DMS153 (cell line): ENCODE results near the gene PDIA6.
"Not testable (repeated sequence)": the region's sequence is repeated elsewhere in the genome, so short reads cannot be mapped to it uniquely, and the experiment has no call there.

ENCODE experiments used
- DNase-seq: peaks from one replicate; lab custom pipeline; 2025; lab: John Stamatoyannopoulos, UW

Gene PDIA6

DNA sequence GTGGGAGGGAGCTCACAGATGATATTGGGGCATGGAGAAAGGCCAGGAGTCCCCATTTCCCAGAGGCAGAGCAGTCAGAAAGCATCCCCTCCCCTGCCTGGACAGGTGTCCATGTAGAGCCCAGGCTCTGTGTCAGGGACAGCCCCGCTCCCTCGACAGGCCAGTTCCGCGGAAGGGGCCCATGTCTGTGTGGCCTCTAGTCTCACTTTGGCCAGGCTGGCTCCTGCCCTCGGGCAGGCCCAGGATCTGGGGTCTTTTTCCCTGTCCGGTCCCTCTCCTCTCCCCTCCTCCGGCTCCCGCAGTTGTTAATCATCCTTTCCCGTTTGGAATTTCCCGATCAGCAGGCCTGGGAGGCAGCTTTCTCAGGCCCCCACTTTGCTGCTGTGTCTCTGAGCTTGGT lies 20.4 kb upstream of the PDIA6 start:
- no peak for DNase-seq

DNA sequence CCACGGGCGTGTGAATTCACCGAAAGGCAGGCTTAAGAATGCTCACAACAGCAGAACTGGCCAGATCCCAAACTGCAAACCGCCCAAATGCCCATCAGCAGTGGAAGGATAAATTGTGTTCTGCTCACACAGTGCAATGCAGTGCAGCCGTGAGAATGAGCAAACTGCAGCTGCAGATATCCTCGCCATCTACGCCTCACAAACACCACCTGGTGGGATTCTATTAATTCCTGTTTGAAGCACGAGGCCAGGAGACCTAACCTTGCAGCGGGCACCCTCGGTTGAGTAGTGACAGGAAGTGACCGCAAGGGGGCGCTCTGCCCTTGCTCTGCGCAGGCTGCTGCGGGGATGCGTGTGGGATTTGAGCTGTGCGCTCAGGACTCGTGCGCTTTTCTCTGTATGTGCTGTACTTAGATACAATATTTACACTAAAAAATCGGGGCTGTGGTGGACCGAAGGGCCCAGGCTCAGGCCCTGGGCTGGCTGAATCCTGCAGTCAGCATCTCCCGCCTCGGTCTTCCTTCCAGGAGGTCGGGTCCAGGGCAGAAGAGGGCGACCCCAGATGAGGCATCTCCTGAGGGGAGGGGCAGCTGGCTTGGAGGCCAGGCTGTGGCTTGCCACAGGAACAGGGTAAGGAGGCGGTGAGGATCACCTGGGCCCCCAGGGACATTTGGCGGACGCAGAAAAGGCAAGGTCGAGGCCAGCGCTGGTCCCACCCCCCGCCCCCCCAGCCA lies 19.8 kb upstream of the PDIA6 start:
- peak; percentile 80 for DNase-seq

DNA sequence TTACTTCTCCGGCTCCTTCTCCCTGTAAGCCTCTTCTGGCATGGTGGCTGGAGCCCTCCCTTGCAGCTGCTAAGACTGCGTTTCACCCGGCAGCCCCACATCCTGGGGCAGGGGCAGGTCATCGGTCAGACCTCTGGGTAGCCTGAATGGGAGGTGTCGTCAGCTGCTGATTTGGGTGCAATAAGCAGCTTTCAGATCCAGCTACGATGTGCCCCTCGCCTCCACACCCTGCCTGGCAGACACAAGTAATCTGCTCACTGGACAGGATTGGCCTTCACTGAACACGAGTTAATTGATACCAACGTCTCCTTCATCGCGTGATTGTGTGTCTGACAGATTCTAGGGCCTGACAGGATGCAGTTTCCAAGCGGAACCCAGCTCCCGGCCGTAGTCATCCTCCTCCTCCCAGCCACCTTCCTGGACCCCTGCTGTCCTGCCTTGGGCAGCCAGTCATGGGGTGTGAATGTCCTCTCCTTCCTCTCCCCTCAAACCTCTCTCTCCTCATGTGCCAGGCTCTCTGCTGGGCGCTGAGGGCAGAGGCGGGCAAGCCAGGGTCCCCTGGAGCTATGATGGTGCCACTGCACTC lies 18.9 kb upstream of the PDIA6 start:
- DNase-seq: no peak

DNA sequence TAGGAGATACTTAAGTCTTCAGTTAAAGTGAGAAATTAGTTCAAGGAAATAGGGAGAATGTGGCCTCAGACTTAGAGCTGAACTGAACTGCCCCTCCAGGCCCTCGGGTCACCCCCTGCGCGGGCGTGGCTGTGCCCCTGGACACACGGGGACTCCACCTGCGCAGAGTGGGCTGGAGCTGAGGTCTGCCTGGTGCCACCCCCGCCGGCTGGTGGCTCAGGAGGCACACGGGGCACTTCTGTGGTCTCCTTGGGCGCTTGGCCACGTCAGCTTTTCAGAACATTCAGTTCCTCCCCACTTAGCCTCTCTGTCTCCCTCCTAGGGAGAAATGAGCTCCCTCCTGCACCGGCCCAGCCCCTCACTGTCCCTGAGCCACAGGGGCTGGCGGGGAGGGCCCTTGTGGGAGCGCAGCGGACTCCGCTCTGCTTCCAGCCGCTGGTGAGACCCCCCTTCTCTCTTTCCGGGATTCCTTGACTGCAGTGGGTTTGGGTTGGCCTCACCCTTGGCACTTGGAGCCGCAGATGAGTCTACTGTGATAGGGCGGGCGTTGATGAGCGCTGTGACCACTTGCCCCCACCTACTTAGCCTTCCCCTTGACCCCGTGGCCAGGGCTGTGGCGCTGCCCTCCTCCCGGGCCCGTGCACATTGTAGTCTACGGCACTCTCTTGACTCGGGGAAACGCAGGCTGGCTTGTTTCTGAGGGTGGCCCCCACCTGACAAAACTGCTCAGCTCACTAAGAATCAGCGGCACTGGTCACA lies 18.2 kb upstream of the PDIA6 start:
- no peak for DNase-seq

DNA sequence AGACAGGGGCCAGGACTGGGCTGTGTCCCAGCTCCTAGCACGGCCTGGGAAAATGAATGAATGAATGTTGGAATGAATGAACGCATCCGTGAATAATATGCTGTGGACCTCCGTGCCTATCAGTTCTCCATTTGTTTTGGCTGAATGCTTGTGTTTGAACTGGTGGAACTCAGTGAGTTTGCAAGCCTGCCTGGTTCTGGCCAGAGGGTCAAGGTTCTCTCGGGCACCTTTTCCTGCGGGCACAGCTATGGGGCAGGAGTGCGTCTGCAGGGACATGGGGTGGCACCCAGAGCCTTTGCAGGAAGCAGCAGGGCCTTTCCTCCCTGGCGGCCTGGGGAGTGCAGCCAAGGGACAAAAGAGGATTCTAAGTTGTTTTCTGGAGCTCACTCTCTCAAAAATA lies 17.6 kb upstream of the PDIA6 start:
- DNase-seq: no peak

DNA sequence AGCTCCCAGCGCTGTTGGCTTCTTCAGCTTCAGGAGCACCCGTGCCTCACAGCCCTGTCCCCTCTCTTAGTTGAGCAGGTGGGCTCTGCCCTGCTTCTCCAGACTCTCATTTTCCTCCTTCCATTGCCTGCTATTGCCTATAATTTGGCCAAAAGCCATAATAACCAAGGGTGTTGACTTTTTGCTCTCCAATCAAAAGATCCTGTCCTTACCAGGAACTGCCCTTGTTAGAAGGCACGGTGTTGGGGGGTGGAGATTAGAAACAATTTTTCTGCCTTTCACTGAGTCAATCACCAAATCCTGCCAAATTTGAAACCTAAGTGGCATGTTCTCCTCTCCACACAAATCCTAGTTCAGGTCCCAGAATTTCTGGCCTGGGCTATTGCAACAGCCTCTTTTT lies 16.7 kb upstream of the PDIA6 start:
- DNase-seq: no peak

DNA sequence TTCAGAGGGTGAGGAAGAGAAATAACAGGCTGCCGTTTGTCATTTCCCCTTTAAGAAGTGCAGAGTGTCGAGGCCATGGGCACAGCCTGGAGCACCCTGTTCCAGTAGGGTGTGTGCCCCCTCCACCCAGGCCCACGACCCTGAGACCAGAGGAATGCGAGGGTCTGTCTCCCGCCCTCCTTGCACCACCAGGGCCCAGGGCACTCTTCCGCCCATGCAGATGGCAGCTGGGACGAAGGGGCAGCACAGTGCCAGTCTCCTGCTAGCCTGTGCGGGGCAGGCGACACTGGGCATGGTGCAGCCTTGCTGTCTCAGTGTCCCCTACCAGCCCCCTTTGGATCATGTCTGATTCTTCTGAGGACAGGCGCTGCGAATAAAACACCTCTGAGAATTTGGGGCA lies 15.8 kb upstream of the PDIA6 start:
- no peak for DNase-seq

DNA sequence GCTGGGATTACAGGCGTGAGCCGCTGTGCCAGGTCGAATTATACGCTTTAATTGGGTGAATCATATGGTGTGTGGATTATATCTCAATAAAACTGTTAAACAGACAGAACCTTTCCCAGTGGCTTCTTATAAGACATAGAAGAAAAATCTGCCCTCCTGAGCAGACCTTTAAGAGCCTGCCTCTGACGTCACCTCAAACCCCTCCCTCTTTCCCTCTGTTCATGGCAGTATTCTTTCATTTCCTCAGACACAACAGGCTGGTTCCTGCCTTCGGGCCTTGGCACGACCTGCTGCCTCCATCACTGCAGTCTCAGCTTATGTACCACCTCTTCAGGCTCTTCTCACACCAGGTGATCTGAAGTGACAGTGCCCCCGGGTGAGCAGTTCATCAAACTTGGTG lies 14.0 kb upstream of the PDIA6 start:
- no peak for DNase-seq

DNA sequence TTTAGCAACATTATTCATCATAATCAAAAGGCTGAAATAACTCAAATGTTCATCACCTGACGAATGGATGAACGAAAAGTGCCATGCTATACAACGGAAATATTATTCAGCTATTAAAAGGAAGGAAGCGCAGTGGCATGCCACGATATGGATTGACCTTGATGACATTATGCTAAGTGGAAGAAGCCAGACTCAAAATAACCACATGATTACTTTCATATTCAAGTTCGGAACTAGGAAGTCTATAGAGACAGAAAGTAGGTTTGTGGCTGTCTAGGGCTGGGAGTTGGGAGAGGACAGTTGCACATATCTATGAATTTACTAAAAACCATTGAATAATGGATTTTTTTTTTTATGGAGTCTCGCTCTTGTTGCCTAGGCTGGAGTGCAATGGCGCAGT lies 13.4 kb upstream of the PDIA6 start:
- DNase-seq: no peak

DNA sequence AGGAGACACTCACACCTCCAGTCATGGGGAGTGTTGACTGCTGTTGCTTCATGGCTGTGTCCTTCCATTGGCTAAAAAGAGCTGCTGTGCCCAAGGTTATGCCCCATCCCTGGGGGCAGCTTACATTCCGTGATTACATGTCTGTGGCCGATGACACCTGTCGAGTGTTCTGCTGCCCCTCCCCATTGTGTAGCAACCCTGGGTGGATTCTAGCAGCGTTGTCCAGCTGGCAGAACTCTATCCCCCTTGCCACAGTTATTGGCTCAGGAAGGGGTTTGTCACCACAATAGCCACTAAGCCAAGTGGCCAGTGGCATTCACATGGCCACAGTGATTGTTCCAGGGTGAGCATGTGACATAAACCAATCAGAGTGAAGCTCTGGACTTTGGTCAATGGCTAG lies 11.6 kb upstream of the PDIA6 start:
- no peak for DNase-seq

DNA sequence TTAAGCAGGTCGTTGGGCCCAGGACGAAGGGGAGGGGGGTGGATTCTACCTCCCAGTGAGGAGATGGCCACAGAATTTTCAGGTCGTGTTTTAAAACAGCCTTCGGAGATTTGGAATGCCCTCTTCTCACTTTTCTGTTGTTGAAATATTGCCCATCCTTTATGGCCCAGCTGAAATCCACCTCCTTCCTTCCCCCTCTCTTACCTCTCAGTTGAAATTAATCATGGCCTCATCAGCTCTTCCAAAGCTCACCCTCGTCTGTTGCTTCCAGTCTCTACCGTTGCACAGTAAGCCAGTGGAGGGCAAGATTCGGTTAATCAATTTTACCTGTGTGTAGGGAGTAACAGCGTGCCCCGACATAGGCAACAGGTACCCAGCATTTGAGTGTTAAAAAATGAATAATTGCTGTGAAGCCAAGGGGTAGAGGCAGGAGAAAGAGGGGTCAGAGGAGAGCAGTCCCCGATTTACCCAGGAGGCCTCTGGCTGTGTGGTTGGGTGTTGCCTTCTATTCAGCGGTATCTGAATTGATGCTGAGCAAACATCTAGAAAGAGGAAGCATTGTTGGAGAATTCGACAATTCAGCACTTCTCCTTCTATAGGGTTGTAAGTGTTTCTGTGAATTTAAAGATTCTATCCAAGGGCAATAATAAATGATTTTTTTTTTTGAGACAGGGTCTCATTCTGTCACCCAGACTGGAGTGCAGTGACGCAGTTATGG lies 8.6 kb upstream of the PDIA6 start:
- DNase-seq: peak; percentile 9

DNA sequence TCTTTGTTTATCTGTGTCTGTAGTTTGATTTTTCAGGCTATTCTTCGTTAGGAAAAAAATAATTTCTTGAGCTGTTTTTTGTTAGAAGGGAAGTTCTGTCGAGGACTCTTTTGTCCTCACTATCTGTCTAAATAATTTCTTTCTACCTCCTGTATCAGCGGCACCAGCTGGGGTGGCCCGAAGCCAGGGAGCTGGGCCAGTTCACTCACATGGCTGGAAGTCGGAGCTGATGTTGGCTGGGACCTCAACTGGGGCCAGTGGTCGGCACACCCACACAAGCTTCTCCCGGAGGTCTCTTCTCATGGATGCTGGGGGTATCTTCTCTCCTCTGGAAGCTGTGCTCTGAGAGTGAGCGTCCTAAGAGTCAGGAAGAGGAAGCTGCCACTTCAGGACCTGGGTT lies 8.0 kb upstream of the PDIA6 start:
- DNase-seq: no peak

DNA sequence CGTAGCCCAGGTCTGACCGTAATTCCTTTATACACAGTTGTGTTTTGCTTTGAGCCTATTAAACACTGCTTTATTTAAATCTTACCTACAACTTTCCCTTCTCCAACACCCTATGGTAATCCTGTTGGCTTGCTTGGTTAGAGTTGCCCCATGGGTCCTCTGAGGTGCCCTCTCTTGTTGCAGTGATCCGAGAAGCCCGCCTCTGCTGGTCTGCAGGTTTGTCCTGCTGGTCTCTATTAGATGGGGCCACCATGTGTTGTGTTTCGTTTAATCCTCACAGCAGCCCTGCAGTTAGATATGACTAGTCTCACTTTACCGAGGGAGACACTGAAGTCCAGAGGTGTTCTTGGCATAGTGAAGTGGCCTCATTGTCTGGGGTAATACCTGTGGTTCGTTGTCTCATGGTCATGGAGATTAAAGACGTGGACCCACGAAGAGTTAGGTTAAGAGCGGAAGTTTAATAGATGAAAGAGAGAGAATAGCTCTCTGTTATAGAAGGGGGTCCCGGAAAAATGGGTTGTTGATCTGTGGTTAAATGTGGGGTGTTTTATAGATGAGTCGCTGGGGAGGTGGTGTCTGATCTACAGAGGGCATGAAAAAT lies 7.2 kb upstream of the PDIA6 start:
- no peak for DNase-seq

DNA sequence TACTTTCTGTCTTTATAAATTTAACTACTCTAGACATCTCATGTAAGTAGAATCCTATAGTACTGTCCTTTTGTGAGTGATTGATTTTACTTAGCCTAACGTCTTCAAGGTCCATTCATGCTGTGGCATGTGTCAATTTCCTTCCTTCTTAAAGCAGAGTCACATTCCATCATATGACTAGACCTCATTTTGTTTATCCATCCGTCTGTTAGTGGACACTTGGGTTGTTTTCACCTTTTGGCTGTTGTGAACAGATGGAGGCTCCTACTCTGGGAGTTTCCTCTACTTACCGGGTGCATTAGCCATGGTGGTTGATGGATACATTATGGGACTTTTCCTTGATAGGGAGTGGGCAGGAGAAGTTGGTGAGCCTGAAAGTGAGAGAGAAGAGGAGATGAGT lies 6.4 kb upstream of the PDIA6 start:
- DNase-seq: no peak

DNA sequence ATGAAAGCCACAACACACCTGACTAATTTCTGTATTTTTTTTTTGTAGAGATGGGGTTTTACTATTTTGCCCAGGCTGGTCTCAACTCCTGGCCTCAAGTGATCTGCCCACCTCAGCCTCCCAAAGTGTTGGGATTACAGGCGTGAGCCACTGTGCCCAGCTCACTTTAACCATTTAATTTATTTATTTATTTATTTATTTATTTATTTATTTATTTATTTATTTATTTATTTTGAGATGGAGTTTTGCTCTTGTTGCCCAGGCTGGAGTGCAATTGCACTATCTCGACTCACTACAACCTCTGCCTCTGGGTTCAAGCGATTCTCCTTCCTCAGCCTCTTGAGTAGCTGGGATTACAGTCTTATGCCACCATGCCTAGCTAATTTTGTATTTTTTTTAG lies 5.7 kb upstream of the PDIA6 start:
- DNase-seq: not testable (repeated sequence)

DNA sequence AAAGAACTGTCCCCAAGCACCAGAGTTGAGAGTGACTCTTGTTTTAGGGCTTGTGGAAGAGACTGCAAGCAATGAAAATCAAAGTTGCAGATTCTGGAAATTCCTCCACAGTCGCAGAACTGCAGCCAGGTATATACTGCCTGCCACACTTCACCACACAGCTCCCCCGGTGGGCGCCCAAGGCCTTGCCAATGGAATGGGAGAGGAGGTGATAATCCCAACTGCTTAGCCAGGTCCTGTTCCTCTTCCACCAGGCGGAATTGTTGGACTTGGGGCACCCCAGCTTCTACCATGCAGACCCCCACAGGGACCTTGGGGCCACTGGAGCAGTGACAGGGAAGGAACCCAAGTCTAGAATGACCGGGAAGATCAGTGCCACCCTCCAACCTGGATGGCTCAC lies 4.8 kb upstream of the PDIA6 start:
- no peak for DNase-seq

DNA sequence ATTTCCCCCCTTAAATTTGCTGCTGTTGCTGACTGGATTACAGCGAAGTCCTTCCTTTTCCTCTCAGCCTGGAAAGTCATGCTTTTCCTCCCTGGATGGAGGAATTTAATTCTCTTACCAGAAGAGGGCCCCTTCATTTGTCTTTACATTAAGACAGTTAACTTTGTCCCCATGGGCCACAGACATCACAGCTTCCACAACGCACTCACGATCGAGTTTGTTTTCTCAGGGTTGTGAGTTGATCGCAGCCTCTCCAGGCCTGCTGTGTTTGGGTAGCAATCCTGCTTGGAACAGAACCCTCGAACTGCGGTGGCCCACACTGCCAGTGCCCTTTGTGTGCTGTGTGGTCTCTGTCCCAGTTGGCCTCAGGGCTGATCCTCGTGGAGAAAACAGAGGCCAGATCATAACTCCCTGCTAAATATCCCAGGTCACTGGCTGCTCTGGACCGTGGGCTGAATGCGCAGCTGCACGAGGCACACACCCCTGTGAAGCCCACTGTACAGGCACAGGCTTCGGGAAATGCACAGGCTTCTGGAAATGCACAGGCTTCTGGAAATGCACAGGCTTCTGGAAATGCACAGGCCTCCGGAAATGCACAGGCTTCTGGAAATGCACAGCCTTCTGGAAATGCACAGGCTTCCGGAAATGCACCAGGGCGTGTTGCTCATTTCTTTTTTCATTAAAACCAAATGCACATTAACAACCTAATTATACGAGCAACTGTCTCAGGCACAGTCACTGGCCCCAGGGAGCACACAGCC lies 2.2 kb upstream of the PDIA6 start:
- DNase-seq: no peak

DNA sequence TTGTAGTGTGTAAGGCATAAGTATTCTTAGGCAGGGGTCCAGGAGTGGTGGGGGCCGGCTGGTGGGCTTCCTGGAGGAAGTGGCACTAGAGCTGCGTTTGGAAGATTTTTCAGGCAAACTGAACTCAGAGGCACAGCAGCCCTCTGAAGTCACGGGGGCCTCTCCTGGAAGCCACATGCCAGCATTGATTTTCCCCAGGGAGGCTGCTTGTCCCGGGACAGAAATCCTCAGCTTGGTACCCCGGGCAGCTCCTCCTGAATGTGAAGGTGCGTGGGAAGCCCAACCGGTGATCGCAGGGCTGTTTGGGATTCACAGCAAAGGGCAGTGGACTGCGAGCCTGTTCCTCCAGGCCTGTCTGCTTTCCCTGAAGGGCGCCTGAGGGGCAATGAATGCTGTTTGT lies 1.6 kb upstream of the PDIA6 start:
- DNase-seq: no peak

DNA sequence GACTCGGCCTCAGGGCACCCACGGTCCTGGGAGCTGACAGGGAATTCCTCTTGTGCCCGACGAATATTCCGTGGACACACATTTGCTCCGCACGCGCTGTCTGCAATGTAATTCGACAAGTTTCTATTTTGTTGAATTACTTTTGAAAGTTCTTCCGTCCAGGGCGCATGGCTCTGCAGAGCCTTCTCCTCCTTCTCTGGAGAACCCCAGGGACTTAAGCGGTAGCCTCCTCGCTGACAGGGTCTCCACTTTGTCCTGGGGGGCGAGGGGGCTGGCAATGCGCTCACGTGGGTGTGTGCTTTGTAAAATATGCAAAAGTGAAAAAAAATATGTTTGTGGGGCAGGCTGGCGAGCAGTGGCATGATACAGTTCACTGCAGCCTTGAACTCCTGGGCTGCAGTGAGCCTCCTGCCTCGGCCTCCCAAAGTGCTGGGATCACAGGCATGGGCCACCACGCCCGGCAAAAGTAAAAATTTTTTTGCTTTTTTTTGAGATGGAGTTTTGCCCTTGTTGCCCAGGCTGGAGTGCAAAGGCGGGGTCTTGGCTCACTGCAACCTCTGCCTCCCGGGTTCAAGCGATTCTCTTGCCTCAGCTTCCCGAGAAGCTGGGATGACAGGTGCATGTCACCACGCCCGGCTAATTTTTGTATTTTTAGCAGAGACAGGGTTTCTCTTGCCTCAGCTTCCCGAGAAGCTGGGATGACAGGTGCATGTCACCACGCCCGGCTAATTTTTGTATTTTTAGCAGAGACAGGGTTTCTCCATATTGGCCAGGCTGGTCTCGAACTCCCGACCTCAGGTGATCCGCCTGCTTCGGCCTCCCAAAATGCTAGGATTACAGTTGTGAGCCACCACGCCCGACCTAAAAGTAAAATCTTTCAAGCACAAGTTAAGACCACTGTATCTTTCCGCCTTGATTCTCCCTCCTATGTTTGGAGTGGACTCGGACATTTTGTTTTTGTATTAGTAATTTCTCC lies 866 bp upstream of the PDIA6 start:
- not testable (repeated sequence) for DNase-seq

DNA sequence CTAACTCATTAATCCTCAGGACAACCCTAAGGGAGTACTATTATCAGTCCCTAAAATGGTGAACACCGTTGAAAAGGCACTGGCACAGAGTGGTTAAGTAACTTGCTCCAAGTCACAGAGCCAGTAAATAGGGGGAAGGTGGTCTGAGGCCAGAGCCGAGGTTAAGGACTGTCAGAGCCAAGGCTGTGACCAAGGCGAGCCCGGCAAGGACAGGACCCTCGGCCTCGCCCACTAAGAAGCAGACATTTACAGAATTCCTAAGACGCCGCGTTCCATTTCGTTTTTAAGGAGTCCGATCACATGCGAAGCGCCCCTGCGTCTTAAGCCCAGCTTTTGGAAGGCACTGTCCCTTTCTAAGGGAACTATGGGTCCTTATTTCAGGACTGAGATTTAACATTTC lies 1.1 kb downstream of the PDIA6 start:
- DNase-seq: no peak
